SK-N-SH (cell line): ENCODE measurements around the gene GUCD1. TPM values are rescaled to one million over a fixed set of nuclear protein-coding genes. Genes with fewer than 3 reads are reported as not detected.

Source experiments
- CTCF ChIA-PET: fragments of 300-600, 350-600 bp; formaldehyde crosslinking; extraction: SDS; loops from one replicate; lab custom pipeline; 2021; lab: Yijun Ruan, JAX
- POLR2A ChIA-PET: fragments of 350-600 bp; sonication (Branson Sonifier 250); formaldehyde crosslinking; extraction: SDS; loops from one replicate; lab custom pipeline; 2020; ENCODE audit warnings: antibody characterized with exemption, inconsistent platforms; lab: Yijun Ruan, JAX
- DNase-seq: peaks from one replicate; pipeline ENCODE4 v3.0.0; 2012
- H2AFZ ChIP-seq: fragments of 200-600 bp; sonication (generic); 2 replicates; pipeline ENCODE4 v1.8.1; 2016; ENCODE audit warnings: antibody characterized with exemption, mild to moderate bottlenecking, low read depth
- H3F3A ChIP-seq: fragments of 200-600 bp; sonication (generic); replicated peaks from 2 replicates; pipeline ENCODE3; 2016; ENCODE audit warnings: antibody characterized with exemption, mild to moderate bottlenecking; ENCODE audit not compliant: insufficient read depth
- H3K27ac ChIP-seq, 2 experiments: fragments of 200-500 bp in 1 of 2; fragments of 200-600 bp in 1 of 2; sonication (Bioruptor generic) in 1 of 2; sonication (generic), shearing (Covaris generic) in 1 of 2; 2 replicates each; pipeline versions ENCODE4 v1.5.1 to v1.6.1; 2014 to 2016; ENCODE audit warnings: low read depth in 2 of 2, inconsistent platforms in 1 of 2, low read length in 1 of 2, mild to moderate bottlenecking in 1 of 2, mixed read lengths in 1 of 2
- H3K27me3 ChIP-seq: fragments of 200-600 bp; sonication (generic), shearing (Covaris generic); 2 replicates; pipeline ENCODE4 v1.6.1; 2016; ENCODE audit warnings: mixed run types; ENCODE audit not compliant: insufficient read depth
- H3K36me3 ChIP-seq, 2 experiments: fragments of 200-500 bp in 1 of 2; fragments of 200-600 bp in 1 of 2; sonication (Bioruptor generic) in 1 of 2; sonication (generic) in 1 of 2; replicated peaks in 1 of 2; 2 replicates each; pipeline versions ENCODE3 to v1.5.1; 2014 to 2016; ENCODE audit warnings: low read length in 1 of 2, mild to moderate bottlenecking in 1 of 2; ENCODE audit not compliant: insufficient read depth in 2 of 2, control insufficient read depth in 1 of 2
- H3K4me1 ChIP-seq, 2 experiments: fragments of 200-500 bp in 1 of 2; fragments of 200-600 bp in 1 of 2; sonication (Bioruptor generic) in 1 of 2; sonication (generic), shearing (Covaris generic) in 1 of 2; 2 replicates each; pipeline versions ENCODE4 v1.5.1 to v1.6.1; 2014 to 2016; ENCODE audit warnings: low read depth in 1 of 2, low read length in 1 of 2, mixed run types in 1 of 2; ENCODE audit not compliant: insufficient read depth in 2 of 2, control insufficient read depth in 1 of 2
- H3K4me2 ChIP-seq: fragments of 200-600 bp; sonication (generic), shearing (Covaris generic); 2 replicates; pipeline ENCODE4 v1.6.1; 2017; ENCODE audit warnings: mixed run types
- H3K4me3 ChIP-seq, 2 experiments: fragments of 200-500 bp in 1 of 2; fragments of 200-600 bp in 1 of 2; sonication (Bioruptor generic) in 1 of 2; sonication (generic), shearing (Covaris generic) in 1 of 2; 2 replicates each; pipeline versions ENCODE4 v1.5.1 to v1.8.1; 2014 to 2016; ENCODE audit warnings: low read depth in 2 of 2, inconsistent platforms in 1 of 2, low read length in 1 of 2, mild to moderate bottlenecking in 1 of 2, mixed read lengths in 1 of 2, moderate library complexity in 1 of 2
- H3K79me2 ChIP-seq: fragments of 200-600 bp; sonication (generic); 2 replicates; pipeline ENCODE4 v1.8.1; 2017; ENCODE audit warnings: mild to moderate bottlenecking; ENCODE audit not compliant: insufficient read depth
- H3K9ac ChIP-seq: fragments of 200-600 bp; sonication (generic); 2 replicates; pipeline ENCODE4 v1.6.1; 2017; ENCODE audit warnings: mixed run types
- H3K9me2 ChIP-seq: fragments of 200-600 bp; sonication (generic); 2 replicates; pipeline ENCODE4 v1.6.1; 2017; ENCODE audit warnings: mixed run types
- H3K9me3 ChIP-seq: fragments of 200-600 bp; sonication (generic); 2 replicates; pipeline ENCODE4 v1.6.1; 2017; ENCODE audit warnings: mixed run types, mild to moderate bottlenecking, moderate library complexity
- H4K20me1 ChIP-seq: fragments of 200-600 bp; sonication (generic); 2 replicates; pipeline ENCODE4 v1.6.1; 2017; ENCODE audit warnings: mild to moderate bottlenecking, mixed run types; ENCODE audit not compliant: insufficient read depth
- ELF1 ChIP-seq: IDR thresholded peaks from 2 replicates; pipeline ENCODE4 v1.4.0; 2012
- FOXJ3 ChIP-seq: sonication (generic); formaldehyde crosslinking; IDR thresholded peaks from 2 replicates; pipeline ENCODE4 v1.5.1; 2020; ENCODE audit warnings: mild to moderate bottlenecking, missing genetic modification reagents
- FOXM1 ChIP-seq: IDR thresholded peaks from 2 replicates; pipeline ENCODE4 v1.4.0; 2012; ENCODE audit warnings: low read depth, mild to moderate bottlenecking
- JUND ChIP-seq: IDR thresholded peaks from 2 replicates; pipeline ENCODE4 v1.4.0; 2012
- MEF2A ChIP-seq: IDR thresholded peaks from 2 replicates; pipeline ENCODE4 v1.4.0; 2012; ENCODE audit warnings: low read depth, borderline replicate concordance
- RAD21 ChIP-seq: IDR thresholded peaks from 2 replicates; pipeline ENCODE4 v1.6.1; 2012; ENCODE audit warnings: mild to moderate bottlenecking, low read length
- TAF1 ChIP-seq: IDR thresholded peaks from 2 replicates; pipeline ENCODE4 v1.6.1; 2012; ENCODE audit warnings: low read depth, mild to moderate bottlenecking, low read length, moderate library complexity, borderline replicate concordance
- TEAD4 ChIP-seq: IDR thresholded peaks from 2 replicates; pipeline ENCODE4 v1.4.0; 2012; ENCODE audit warnings: mild to moderate bottlenecking, borderline replicate concordance; ENCODE audit not compliant: insufficient read depth
- USF2 ChIP-seq: fragments of 150-350 bp; IDR thresholded peaks from 2 replicates; pipeline ENCODE4 v1.6.1; 2017; ENCODE audit warnings: antibody characterized with exemption, low read length, low read depth, borderline replicate concordance
- YY1 ChIP-seq: IDR thresholded peaks from 2 replicates; pipeline ENCODE4 v1.4.0; 2012; ENCODE audit warnings: low read depth, mild to moderate bottlenecking
- WGBS: methylation state at CpG from one replicate; pipeline ENCODE4 v1.1.6; 2017; ENCODE audit warnings: low lambda C conversion rate; 5-methylcytosine and 5-hydroxymethylcytosine counted together
- polyA plus RNA-seq, 3 experiments: library from polyadenylated mRNA; depleted of rRNA; stranded (reverse); fragments of >200 nt; gene quantifications; 2 replicates each; pipeline ENCODE4 v1.2.3, GENCODE V29; 2012
- TF ChIP-seq, protein P1 (sequence below): IDR thresholded peaks from 2 replicates; pipeline ENCODE4 v1.4.0; 2012; ENCODE audit warnings: low read depth, borderline replicate concordance
- TF ChIP-seq, protein P2 (sequence below): IDR thresholded peaks from 2 replicates; pipeline ENCODE4; 2012
- TF ChIP-seq, protein P3 (sequence below): fragments of 200-600 bp; sonication (generic); IDR thresholded peaks from 2 replicates; pipeline ENCODE4 v1.6.1; 2017; ENCODE audit warnings: antibody characterized with exemption, mild to moderate bottlenecking, moderate library complexity

GUCD1 gene
- polyA plus RNA-seq, 1 of the 3 experiments (the other 2 are of a cell fraction) = 71.0 TPM

DNA sequence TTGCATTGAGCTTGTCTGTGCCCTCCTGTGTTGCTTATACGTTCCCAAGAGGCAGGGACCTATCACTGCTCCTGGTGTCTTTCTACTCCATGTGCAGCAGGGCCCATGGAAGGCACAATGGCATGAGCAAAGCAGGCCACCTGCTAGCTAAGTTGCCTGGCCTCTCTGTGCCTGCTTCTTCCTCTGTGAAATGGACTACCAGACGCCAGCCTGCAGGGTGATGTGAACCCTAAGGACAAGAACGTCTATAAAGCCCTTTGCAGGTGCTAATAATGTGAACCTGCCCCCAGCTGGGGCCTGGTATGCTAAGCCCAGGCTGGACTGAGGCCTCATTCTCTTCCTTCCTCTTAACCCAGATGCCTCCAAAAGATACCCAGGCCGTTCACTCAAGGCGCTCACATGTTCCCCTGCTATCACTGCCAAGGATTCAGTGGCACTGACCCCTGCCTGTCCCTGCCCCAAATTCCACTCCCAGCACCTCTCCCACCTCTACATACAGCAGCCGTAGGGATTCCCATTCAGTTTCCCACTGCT lies 4.0 kb downstream of the GUCD1 start:
- Histone ChIP-seq H3K9ac (no peak overlapping the region), H3F3A (no peaks in the 10 kb centered on the region), H3K79me2 (peaks cover 62% of the 10 kb centered on the region), H3K9me2 (no peaks in the 10 kb centered on the region), H3K9me3 (no peaks in the 10 kb centered on the region), H4K20me1 (peaks cover 17% of the 10 kb centered on the region; the same call in 1 of the 2 replicates), H3K4me1 (peaks cover 10 to 12% of the 10 kb centered on the region in 2 experiments; a peak in 2 of 4 replicates), H3K27me3 (no peaks in the 10 kb centered on the region), H3K4me3 (no peak overlapping the region), H3K4me2 (no peak overlapping the region), H2AFZ (no peak overlapping the region), H3K36me3 (peaks cover 0 to 31% of the 10 kb centered on the region in 2 experiments), H3K27ac (no peak overlapping the region; a peak in 1 of 4 replicates)
- no peak for TF ChIP-seq FOXM1
- TF ChIP-seq, protein P1, sequence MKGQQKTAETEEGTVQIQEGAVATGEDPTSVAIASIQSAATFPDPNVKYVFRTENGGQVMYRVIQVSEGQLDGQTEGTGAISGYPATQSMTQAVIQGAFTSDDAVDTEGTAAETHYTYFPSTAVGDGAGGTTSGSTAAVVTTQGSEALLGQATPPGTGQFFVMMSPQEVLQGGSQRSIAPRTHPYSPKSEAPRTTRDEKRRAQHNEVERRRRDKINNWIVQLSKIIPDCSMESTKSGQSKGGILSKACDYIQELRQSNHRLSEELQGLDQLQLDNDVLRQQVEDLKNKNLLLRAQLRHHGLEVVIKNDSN = no peak
- TF ChIP-seq USF2 = no peak
- no peak for TF ChIP-seq RAD21
- TF ChIP-seq, protein P2, sequence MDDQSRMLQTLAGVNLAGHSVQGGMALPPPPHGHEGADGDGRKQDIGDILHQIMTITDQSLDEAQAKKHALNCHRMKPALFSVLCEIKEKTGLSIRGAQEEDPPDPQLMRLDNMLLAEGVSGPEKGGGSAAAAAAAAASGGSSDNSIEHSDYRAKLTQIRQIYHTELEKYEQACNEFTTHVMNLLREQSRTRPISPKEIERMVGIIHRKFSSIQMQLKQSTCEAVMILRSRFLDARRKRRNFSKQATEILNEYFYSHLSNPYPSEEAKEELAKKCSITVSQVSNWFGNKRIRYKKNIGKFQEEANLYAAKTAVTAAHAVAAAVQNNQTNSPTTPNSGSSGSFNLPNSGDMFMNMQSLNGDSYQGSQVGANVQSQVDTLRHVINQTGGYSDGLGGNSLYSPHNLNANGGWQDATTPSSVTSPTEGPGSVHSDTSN = no peak
- no peak for TF ChIP-seq MEF2A
- no peak for TF ChIP-seq FOXJ3 (CRISPR knock-in tag)
- TF ChIP-seq, protein P3, sequence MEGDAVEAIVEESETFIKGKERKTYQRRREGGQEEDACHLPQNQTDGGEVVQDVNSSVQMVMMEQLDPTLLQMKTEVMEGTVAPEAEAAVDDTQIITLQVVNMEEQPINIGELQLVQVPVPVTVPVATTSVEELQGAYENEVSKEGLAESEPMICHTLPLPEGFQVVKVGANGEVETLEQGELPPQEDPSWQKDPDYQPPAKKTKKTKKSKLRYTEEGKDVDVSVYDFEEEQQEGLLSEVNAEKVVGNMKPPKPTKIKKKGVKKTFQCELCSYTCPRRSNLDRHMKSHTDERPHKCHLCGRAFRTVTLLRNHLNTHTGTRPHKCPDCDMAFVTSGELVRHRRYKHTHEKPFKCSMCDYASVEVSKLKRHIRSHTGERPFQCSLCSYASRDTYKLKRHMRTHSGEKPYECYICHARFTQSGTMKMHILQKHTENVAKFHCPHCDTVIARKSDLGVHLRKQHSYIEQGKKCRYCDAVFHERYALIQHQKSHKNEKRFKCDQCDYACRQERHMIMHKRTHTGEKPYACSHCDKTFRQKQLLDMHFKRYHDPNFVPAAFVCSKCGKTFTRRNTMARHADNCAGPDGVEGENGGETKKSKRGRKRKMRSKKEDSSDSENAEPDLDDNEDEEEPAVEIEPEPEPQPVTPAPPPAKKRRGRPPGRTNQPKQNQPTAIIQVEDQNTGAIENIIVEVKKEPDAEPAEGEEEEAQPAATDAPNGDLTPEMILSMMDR = no peak
- 93% methylated on average over 6 of the region's 6 CpGs for WGBS
- DNase-seq = no peak
- ChIA-PET CTCF (interaction anchor here (1.2 kb wide), 1 partner anchor 29 kb away, joined by 4 read pairs; no protein-coding TSS in a partner anchor), POLR2A (no interaction called here)

DNA sequence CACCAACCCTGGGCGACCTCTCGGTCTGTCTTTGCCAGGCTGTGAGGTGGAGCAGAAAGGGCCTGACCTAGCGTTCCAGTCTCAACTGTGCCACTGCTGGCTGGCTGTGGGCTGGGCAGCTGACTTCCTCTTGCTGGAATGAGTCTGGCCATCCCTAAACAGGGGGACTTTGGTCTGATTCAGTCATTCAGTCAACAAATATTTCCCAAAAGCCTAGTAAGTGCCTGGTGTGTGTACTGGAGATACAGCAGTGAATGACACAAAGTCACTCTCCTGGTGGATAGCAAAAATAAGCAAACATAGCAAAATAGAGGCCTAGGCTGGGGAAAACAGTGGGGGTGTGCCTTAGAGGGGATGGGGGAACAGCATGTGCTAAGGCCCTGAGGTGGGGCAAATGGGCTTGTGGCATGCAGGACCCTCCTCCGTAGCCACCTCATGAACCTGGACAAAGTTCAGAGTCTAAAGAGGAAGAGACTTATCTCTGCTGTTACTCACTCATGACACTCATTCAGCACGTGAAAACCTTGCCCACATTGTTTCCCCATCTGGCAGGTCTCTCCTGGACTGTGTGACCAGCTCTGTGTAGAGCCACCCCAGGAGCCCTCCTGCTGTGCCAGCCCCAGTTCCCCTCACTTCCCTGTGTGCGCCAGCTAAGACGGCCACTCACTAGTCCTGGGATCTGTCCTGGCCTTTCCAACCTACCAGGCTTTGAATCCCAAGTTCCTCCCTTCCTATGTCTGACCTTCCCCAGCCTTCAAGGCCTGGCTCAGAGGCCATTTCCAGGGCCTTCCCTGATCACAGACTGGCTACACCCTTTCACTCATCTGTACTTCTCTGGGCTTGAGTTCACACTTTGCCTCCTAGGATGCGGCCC lies 4.7 kb downstream of the GUCD1 start:
- H3K79me2 ChIP-seq = peaks cover 60% of the 10 kb centered on the region
- no peaks in the 10 kb centered on the region for H3K9me3 ChIP-seq
- ChIA-PET POLR2A (no interaction called here), CTCF (no interaction called here)
- no peak overlapping the region for H3K4me3 ChIP-seq
- no peak overlapping the region for H3K9ac ChIP-seq
- no peak overlapping the region for H3K4me2 ChIP-seq
- peaks cover 18% of the 10 kb centered on the region; the same call in 1 of the 2 replicates for H4K20me1 ChIP-seq
- peaks cover 0 to 31% of the 10 kb centered on the region in 2 experiments for H3K36me3 ChIP-seq
- DNase-seq = no peak
- H3K4me1 ChIP-seq = peaks cover 12 to 13% of the 10 kb centered on the region in 2 experiments; a peak in 3 of 4 replicates
- no peak overlapping the region for H2AFZ ChIP-seq
- TF ChIP-seq YY1 (no peak), TEAD4 (no peak), TAF1 (no peak), JUND (no peak), ELF1 (no peak)
- 89% methylated on average over 6 of the region's 8 CpGs for WGBS
- no peak overlapping the region; a peak in 1 of 4 replicates for H3K27ac ChIP-seq
- H3F3A ChIP-seq = no peaks in the 10 kb centered on the region
- no peaks in the 10 kb centered on the region for H3K9me2 ChIP-seq
- no peaks in the 10 kb centered on the region for H3K27me3 ChIP-seq
